ENCODE measurements around the gene ZNF532.
A peak's percentile ranks its signal among the peaks of the same experiment; 100 is the strongest.

Gene ZNF532

DNA sequence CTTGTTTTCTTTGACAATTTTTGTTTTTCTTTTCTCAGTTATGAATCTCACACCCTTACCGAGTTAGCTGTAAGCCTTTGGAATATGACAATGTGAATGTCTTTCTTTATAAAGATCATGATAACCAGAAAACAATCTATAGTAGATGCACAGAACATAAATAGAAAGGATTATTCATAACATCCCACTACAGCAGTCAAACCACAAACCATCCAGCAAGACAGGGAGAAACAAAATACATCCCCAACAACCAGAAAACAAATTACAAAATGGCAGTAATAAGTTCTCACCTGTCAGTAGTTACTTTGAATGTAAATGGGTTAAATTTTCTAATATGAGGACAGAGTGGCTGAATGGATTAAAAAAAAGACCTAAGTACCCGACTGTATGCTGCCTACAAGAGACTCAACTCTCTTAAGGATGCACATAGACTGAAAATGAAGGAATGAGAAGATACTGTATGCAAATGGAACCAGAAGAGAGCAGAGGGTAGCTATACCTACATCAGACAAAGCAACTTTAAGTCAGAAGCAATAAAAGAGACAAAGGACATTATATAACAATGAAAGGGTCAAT lies 124.6 kb downstream of the ZNF532 start:
- no peak for DNase-seq

DNA sequence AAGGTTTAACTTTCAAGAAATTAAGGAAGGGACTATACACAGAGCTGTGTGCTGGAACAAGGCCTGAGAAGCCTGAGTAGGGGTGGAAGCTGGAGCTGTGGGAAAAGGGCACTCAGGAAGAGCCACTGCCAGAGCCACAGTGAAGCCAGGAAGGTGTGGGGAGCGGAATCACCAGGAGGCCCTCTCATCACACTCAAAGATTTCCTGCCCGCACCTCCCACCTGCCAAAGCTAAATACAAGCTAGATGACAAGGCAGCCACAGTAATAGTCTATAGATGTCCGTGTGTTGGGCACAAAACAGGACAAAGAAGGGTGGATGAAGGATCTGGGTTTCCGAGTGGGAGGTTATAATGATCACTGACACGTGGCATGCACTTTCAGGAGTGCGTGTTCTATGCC lies 126.0 kb downstream of the ZNF532 start:
- DNase-seq: no peak

DNA sequence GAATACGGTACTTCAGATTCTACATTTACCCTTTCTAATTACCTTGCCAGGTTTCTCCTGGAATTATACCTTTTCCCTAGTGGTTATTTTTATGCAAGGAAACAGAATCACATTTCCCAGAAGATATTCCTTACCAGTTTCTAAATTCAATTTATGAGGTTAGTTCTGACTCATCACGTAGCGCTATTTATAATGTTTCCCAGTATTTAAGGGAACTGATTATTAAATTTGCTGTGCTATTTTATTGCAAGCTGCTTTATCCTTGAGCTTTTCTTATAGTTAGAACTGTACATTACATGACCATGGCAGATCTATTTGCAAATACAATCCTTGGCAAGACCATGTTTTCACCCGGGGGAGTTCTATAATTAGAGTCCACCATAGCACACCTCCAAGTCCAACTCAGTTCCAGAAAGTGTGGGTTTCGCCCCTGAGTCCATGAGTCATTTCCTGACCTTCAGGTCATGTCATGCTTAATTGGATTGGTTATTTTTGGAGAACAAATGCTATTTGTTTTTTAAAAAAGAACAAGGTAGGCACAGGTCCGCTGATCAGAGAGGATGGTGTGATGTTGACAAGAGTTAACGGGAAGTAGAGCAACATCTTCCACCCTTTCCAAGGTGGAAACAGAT lies 126.6 kb downstream of the ZNF532 start:
- DNase-seq: no peak

DNA sequence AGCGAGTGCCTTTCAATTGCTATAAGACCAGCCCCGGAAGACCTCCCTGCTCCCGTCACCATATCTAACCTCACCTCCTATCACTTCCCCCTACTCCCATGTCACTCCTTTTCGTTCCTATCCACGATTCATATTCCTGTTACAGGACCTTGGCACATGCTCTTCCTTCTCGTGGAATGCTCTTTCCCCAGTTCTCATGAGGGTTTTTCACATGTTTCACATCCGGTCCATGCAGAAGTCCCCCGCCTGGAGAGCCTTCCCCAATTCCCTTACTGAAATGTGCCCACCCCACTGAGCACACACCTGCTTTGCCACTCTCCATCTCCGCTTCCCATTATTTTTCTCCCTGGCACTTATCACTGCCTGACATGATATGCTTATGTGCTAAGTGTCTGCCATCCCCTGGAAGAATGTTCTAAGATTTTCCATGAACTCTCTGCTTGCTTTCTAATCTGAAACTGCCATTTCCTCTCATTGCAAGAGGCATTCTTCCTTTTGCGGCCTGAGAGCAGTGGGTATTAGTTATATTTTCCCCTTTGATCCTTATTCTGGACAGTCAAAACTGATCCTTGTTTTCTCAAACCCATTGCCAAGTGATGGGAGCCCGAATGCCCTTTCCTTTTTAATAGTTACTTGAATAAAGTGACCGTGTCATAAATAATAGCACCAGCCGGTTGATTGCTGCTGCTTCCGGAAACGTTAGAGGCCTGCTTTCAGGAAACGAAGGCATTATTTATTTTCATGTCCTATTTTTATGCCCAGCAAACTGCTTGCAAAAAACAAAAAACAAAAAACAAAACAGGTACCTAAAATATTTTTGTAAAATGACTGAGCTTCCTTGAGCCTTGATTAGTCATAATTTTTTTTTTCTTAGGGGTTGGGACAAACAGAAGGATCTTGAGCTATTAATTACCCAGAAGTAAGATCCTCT lies 127.9 kb downstream of the ZNF532 start:
- no peak for DNase-seq

DNA sequence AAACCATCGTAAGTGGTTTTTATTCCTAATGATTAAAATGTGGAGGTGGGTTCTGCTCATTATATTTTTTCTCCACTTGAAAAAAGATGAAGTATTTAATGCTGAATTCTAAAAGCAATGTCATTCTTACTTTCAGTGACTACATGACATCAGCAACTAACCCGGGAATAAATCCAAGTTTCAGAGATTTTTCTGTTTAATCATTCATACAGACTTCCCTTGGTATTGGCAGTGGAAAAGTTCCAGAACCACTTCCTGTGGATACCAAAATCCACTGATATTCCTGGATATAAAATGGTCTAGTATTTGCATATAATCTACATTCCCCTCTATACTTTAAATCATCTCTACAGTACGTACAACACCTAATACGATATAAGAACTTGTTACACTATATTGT lies 128.6 kb downstream of the ZNF532 start:
- DNase-seq: no peak

GRCh38 chr18:58995663-58996062 lies 131.0 kb downstream of the ZNF532 start:
- no peak for DNase-seq

DNA sequence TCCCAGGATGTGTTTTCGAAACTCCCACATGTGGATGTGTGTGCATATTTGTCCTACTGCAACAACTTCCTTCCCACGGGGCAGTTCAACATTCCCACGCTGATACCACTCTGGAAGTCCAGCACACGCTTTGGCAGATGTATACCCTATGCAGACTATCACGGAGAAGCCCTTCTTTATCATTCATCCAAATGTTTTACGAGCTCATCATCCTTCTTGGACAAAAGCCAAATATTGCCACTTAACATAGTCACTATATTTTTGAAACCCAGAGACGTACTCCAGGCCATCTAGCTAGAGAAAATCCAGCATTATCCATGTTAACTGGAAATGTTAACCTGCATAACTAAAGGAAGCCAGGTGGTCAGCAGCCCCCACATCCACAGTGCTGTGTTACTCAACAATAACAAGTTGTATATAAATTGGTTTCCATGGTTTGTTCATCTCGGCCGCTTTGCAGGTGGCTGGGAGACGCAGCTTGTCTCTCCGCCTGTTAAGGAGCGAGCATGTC lies 131.5 kb downstream of the ZNF532 start:
- no peak for DNase-seq

GRCh38 chr18:58996696-58997095 lies 132.0 kb downstream of the ZNF532 start:
- no peak for DNase-seq

GRCh38 chr18:58997811-58998337 lies 133.2 kb downstream of the ZNF532 start:
- DNase-seq: no peak

GRCh38 chr18:58998401-58999203 lies 133.9 kb downstream of the ZNF532 start:
- DNase-seq: peak; percentile 46 to 80

- DNase-seq: no peak
Measured at GRCh38 chr18:59001166-59001565, 136.5 kb downstream of the ZNF532 start.

DNA sequence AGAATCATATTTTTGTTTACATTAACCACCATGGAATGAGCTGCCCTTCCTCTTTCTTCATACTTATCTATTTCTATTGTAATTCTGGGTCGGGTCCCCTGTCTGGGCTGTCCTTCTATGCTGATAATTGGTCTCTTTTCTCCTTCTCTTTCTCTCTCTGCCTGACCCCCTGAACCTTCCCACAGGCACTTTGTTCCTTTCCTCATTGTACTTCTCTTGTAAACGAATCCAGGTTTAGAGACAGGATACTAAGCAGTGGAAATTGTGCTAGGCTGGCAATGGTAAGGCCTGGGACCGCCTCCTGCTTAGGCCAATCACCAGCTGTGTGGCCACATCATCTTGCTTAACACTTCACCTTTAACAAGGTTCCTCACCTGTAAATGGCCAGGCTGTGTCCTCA lies 137.0 kb downstream of the ZNF532 start:
- DNase-seq: no peak

DNA sequence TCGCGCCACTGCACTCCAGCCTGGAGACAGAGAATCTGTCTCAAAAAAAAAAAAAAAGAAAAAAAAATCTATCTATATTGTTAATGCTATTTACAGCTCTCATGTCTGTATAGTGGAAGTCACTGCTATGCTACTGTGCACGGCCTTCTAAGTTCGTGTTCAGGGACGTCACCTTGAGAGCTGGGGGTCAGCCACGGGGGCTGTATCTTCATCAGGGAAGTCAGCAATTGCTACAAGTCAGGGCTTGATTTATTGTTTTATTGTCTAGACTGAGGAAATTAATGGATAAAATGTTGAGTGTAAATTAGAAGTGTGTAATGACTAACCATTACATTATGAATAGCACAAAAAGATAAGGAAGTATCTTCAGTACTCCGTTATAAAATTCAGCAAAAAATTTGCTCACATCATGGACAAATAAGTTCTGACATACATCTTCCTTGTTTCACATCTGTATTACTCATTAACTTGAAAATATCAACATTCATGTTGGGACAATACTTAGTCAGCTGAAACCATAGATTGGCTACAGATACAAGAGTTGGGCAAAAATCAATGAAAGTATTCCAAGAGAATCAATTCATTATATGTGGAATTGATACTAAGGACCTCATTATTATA lies 138.4 kb downstream of the ZNF532 start:
- DNase-seq: no peak

- no peak for DNase-seq
Measured at GRCh38 chr18:59005262-59005661, 140.6 kb downstream of the ZNF532 start.

- DNase-seq: no peak
Measured at GRCh38 chr18:59006461-59007067, 141.9 kb downstream of the ZNF532 start.

DNA sequence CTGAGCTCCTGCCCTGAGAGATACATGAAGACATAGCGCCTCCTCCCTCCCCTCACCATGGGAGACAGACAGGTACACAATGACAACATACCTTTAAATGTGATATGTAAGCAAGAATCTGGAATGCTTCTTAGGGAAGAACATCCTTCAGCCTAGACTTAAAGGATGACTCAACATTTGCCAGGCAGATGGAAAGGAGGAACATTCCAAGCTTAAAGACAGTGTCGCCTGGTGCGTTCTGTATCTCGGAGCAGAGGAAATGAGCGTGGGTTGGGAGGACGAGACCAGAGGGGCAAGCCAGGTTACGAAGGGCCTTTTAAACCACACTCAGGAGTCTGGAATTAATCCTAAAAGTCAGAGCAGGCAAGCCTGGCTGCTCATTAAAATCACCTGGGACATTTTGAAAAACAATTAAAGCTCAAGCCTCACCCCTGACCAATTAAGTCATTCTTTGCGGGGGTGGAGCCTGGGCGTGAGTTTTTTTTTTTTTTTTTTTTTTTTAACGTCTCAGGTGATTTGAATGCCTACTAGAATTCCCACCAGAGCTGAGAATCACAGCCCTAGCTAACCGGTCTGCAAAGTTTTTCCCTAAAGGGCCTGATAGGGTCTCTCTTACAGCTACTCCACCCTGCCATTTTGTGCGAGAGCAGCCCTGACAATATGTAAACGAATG lies 143.8 kb downstream of the ZNF532 start:
- no peak for DNase-seq

- no peak for DNase-seq
Measured at GRCh38 chr18:59009846-59010245, 145.2 kb downstream of the ZNF532 start.

GRCh38 chr18:59011289-59011688 lies 146.6 kb downstream of the ZNF532 start:
- DNase-seq: no peak

DNA sequence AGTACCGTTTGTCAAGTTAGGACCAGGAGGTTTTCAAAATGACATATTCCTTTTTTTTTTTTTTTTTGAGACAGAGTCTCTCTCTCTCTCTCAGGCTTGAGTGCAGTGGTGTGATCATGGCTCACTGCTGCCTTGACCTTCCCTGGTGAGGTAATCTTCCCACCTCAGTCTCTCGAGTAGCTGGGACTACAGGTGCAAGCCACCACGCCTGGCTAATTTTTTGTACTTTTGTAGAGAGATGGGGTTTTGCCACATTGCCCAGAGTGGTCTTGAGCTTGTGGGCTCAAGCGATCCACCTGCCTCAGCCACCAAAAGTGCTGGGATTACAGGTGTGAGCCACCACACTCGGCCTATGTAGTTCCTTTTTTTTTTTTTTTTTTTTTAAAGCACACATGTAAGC lies 147.1 kb downstream of the ZNF532 start:
- no peak for DNase-seq

- no peak for DNase-seq
Measured at GRCh38 chr18:59012815-59013705, 148.4 kb downstream of the ZNF532 start.

Data from cerebellar nuclear complex (tissue), 1 donor.